Measurements from ENCODE around the gene RPS2. TPM values are rescaled to one million over a fixed set of nuclear protein-coding genes. Genes with fewer than 3 reads are reported as not detected.
A peak's percentile ranks its signal among the peaks of the same experiment; 100 is the strongest.

The RPS2 gene
- total RNA-seq, 1 experiment from 2014 or later: 3,874 TPM

DNA sequence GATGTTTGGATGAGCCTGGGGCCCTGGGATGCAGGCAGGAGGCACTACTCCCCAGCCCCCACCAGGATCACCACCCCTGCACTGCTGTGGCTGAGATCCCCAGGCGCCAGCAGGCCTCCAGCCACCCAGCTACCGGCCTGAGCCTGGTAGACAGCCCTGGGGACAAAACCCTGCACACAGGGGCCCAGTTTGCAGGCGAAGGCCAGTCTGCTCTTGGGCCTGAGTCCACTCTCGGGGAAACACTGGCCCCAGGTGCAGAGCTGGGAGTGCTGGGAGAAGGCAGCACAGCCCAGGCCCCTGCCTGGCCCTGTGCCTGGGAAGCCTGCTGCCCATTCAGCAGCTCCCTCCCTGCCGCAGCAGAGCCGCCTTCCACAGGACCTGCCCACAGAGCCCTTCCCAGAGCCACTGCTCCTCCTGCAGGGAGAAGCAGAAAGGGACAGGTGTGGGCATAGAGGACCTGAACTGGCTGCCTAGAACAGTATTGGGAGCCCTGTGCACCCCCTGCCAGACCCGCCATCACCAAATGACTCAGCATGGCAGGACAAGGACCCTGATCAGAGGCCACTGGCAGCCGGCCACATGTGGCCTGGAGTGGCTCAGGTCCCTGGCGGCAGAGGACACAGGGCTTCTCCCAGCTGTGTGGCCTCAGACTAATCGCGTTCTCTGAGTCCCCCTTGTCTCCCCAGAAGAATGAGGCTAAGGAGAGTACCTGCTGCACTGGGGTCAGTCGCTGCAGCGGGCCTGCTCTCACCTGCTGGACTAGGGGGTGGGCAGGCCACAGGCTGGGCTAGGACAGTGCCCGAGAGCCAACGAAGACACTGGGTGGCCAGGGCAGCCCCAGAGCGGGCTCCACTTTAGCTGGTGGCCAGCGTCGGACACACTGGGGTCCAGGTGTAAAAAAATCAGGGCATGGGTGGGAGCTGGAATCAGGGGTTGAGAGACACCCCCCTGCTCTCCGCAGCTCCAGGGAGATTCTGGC is 32.3 kb downstream of the RPS2 start:
- H3K9me3 Mint-ChIP-seq: peaks cover 0 to 3% of the 10 kb centered on the region in 2 experiments; a peak in 1 of 5 replicates
- H4K8ac ChIP-seq (replicated peaks; ENCODE audit: insufficient read length, low read depth, low read length): no peak overlapping the region

More for the DNA sequence above, 32.3 kb downstream of the RPS2 start:
- H4K5ac ChIP-seq (ENCODE audit: insufficient read length, low read depth, low read length): no peak overlapping the region
- no peak overlapping the region for H3K56ac ChIP-seq (ENCODE audit: insufficient read length, low read depth, low read length)
- H2AK5ac ChIP-seq (ENCODE audit: insufficient read length, low read length): no peak overlapping the region
- no peak overlapping the region for H2AFZ ChIP-seq (ENCODE audit: low read length)
- no peak overlapping the region for H3K23ac ChIP-seq (ENCODE audit: insufficient read length, low read depth, low read length)
- no peak overlapping the region for H3K14ac ChIP-seq (ENCODE audit: insufficient read depth, low read length)
- no peaks in the 10 kb centered on the region for H3K4me1 ChIP-seq (ENCODE audit: insufficient read depth, low read length)
- no peak overlapping the region for H2BK12ac ChIP-seq (ENCODE audit: insufficient read length, low read depth, low read length)
- no peak overlapping the region for H3K18ac ChIP-seq (ENCODE audit: insufficient read length, low read depth, low read length)
- H2BK20ac ChIP-seq (ENCODE audit: low read depth, low read length, poor library complexity, severe bottlenecking): no peak overlapping the region
- TF ChIP-seq, protein P1, sequence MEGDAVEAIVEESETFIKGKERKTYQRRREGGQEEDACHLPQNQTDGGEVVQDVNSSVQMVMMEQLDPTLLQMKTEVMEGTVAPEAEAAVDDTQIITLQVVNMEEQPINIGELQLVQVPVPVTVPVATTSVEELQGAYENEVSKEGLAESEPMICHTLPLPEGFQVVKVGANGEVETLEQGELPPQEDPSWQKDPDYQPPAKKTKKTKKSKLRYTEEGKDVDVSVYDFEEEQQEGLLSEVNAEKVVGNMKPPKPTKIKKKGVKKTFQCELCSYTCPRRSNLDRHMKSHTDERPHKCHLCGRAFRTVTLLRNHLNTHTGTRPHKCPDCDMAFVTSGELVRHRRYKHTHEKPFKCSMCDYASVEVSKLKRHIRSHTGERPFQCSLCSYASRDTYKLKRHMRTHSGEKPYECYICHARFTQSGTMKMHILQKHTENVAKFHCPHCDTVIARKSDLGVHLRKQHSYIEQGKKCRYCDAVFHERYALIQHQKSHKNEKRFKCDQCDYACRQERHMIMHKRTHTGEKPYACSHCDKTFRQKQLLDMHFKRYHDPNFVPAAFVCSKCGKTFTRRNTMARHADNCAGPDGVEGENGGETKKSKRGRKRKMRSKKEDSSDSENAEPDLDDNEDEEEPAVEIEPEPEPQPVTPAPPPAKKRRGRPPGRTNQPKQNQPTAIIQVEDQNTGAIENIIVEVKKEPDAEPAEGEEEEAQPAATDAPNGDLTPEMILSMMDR (conservative IDR thresholded peaks at IDR 0.05): peak; percentile 49; the same call in 2 of the 3 replicates
- peaks cover 3% of the 10 kb centered on the region for H3K23me2 ChIP-seq (ENCODE audit: insufficient read length, low read depth, low read length, poor library complexity, severe bottlenecking)
- no peak overlapping the region for H4K91ac ChIP-seq (ENCODE audit: insufficient read length, low read depth, low read length)
- no peaks in the 10 kb centered on the region for H3K79me1 ChIP-seq (ENCODE audit: insufficient read depth, low read depth, low read length, poor library complexity, severe bottlenecking)
- H3K9ac ChIP-seq (ENCODE audit: extremely low read depth, insufficient read length, low read length): no peak overlapping the region
- H3K4me1 Mint-ChIP-seq: peaks cover 2 to 7% of the 10 kb centered on the region in 2 experiments
- no peaks in the 10 kb centered on the region for H4K20me1 ChIP-seq (ENCODE audit: control insufficient read depth, insufficient read depth, insufficient read length)
- peaks cover 26% of the 10 kb centered on the region for H3K27me3 Mint-ChIP-seq (ENCODE audit: low read depth)
- H2BK15ac ChIP-seq (ENCODE audit: low read depth, low read length): no peak overlapping the region
- H3K4me2 ChIP-seq (ENCODE audit: insufficient read depth, insufficient read length, low read length): no peak overlapping the region
- DNase-seq: peak; percentile 81
- H3K4ac ChIP-seq (ENCODE audit: low read depth, low read length): no peak overlapping the region
- H3K36me3 Mint-ChIP-seq (ENCODE audit: insufficient read depth in 1 of 3, low read depth in 3 of 3): peaks cover 0 to 6% (median 0%) of the 10 kb centered on the region in 3 experiments; a peak in 2 of 7 replicates
- H3K27ac Mint-ChIP-seq: no peak overlapping the region
- no peak overlapping the region for H3T11ph ChIP-seq (ENCODE audit: low read length)
- H2BK5ac ChIP-seq (ENCODE audit: insufficient read length, low read length): no peak overlapping the region
- no peaks in the 10 kb centered on the region for H3K9me3 ChIP-seq (ENCODE audit: control insufficient read depth, low read depth, low read length)
- no peaks in the 10 kb centered on the region for H3K27me3 ChIP-seq (ENCODE audit: insufficient read depth, low read length)
- no peak overlapping the region for H3K27ac ChIP-seq (ENCODE audit: insufficient read length, low read depth, low read length)
- H3K79me2 ChIP-seq (ENCODE audit: insufficient read depth, low read length): no peaks in the 10 kb centered on the region
- H3K4me3 Mint-ChIP-seq: no peak overlapping the region
- WGBS (ENCODE audit: extremely low coverage, insufficient read length, low lambda C conversion rate): no CpG with 5 or more reads among the region's 19 CpGs
- H2BK120ac ChIP-seq (ENCODE audit: low read depth, low read length, poor library complexity, severe bottlenecking): no peak overlapping the region

All from H9 (cell line).